Measurements from ENCODE around the gene ATN1. TPM values are rescaled to one million over a fixed set of nuclear protein-coding genes. Genes with fewer than 3 reads are reported as not detected.

The ATN1 gene
- total and polyA plus RNA-seq, 2 of the 8 experiments (the other 6 are each of a cell fraction or from before 2014, with no cell fraction given): 20.6 to 73.4 TPM

DNA sequence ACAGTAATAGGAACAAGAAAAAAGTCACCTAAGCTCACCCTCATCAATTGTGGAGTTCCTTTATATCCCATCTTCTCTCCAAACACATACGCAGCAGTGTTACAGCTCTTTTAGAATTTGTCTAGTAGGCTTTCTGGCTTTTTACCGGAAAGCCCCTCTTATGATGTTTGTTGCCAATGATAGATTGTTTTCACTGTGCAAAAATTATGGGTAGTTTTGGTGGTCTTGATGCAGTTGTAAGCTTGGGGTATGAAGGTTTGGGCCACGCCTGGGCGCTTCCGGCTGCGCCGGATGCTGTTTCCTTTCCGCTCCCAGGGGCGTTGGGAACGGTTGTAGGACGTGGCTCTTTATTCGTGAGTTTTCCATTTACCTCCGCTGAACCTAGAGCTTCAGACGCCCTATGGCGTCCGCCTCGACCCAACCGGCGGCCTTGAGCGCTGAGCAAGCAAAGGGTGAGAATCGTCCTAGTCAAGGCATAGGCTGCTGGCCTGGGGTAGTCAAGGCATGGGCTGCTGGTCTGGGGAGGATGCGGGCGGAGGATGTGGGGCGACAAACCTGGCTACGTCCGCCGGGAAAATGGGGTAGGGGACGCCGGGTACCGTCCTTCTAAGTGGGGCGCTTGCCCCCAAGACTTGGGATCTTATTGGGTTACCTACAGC, 16.1 kb downstream of the ATN1 start, which contains the start of the genes C12orf57 and RNU7-1 (continued):
- TF ChIP-seq, protein P1, sequence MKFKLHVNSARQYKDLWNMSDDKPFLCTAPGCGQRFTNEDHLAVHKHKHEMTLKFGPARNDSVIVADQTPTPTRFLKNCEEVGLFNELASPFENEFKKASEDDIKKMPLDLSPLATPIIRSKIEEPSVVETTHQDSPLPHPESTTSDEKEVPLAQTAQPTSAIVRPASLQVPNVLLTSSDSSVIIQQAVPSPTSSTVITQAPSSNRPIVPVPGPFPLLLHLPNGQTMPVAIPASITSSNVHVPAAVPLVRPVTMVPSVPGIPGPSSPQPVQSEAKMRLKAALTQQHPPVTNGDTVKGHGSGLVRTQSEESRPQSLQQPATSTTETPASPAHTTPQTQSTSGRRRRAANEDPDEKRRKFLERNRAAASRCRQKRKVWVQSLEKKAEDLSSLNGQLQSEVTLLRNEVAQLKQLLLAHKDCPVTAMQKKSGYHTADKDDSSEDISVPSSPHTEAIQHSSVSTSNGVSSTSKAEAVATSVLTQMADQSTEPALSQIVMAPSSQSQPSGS (IDR thresholded peaks at IDR 0.05; ENCODE audit: low read length): peak; percentile 99
- TF ChIP-seq CBX5 (IDR thresholded peaks at IDR 0.05; ENCODE audit: low read depth, low read length) (no peak), SP1 (IDR thresholded peaks at IDR 0.05; ENCODE audit: low read depth, low read length) (peak; percentile 89), BCL11A (IDR thresholded peaks at IDR 0.05; ENCODE audit: low read depth in 2 of 2, low read length in 2 of 2) (no peak), EP300 (IDR thresholded peaks at IDR 0.05; ENCODE audit: borderline replicate concordance in 1 of 2, low read depth in 2 of 2, low read length in 2 of 2) (no peak; a peak in 1 of 3 replicates), YY1 (IDR thresholded peaks at IDR 0.05; ENCODE audit: low read depth, low read length) (peak; percentile 62), GTF2F1 (IDR thresholded peaks at IDR 0.05; ENCODE audit: borderline replicate concordance, low read depth, low read length) (peak; percentile 100), MAFK (IDR thresholded peaks at IDR 0.05; ENCODE audit: low read depth, low read length) (peak; percentile 57; the same call in 1 of the 2 replicates), SIRT6 (IDR thresholded peaks at IDR 0.05; ENCODE audit: low read length) (no peak), POLR2AphosphoS5 (IDR thresholded peaks at IDR 0.05; ENCODE audit: low read depth, low read length) (peak; percentile 92), KDM4A (IDR thresholded peaks at IDR 0.05; ENCODE audit: low read depth, low read length, severe bottlenecking) (no peak), RAD21 (IDR thresholded peaks at IDR 0.05 in 1 of 2, conservative IDR thresholded peaks at IDR 0.05 in 1 of 2; ENCODE audit: low read depth in 2 of 2, low read length in 2 of 2) (no peak), TAF1 (IDR thresholded peaks at IDR 0.05; ENCODE audit: low read depth, low read length) (peak; percentile 77), TCF12 (IDR thresholded peaks at IDR 0.05; ENCODE audit: low read depth, low read length) (0 out of 2 replicates have a peak, but pooled peaks have one; percentile 49), POLR2A (IDR thresholded peaks at IDR 0.05; ENCODE audit: control extremely low read depth in 1 of 2, low read depth in 2 of 2, low read length in 2 of 2) (peak in 1 of 2 experiments; percentile 100; a peak in 2 of 3 replicates)
- TF ChIP-seq, protein P2, sequence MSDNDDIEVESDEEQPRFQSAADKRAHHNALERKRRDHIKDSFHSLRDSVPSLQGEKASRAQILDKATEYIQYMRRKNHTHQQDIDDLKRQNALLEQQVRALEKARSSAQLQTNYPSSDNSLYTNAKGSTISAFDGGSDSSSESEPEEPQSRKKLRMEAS (IDR thresholded peaks at IDR 0.05): no peak; the same call in 1 of the 2 replicates
- TF ChIP-seq, protein P3, sequence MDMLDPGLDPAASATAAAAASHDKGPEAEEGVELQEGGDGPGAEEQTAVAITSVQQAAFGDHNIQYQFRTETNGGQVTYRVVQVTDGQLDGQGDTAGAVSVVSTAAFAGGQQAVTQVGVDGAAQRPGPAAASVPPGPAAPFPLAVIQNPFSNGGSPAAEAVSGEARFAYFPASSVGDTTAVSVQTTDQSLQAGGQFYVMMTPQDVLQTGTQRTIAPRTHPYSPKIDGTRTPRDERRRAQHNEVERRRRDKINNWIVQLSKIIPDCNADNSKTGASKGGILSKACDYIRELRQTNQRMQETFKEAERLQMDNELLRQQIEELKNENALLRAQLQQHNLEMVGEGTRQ (IDR thresholded peaks at IDR 0.05; ENCODE audit: low read length): no peak

Data from H1 (cell line).